GM21737 (cell line): Measurements from ENCODE around the gene MICU1.
"Not testable (repeated sequence)": the region's sequence is repeated elsewhere in the genome, so short reads cannot be mapped to it uniquely, and the experiment has no call there.

ENCODE experiments used
- ATAC-seq: cut with Tn5 transposase; IDR thresholded peaks from one replicate; pipeline ENCODE4 v1.9.1; 2021; ENCODE audit warnings: mild to moderate bottlenecking, moderate library complexity; ENCODE audit not compliant: unreplicated experiment

The MICU1 gene

GRCh38 chr10:72460284-72460876 is 165.5 kb downstream of the MICU1 start:
- no peak for ATAC-seq

DNA sequence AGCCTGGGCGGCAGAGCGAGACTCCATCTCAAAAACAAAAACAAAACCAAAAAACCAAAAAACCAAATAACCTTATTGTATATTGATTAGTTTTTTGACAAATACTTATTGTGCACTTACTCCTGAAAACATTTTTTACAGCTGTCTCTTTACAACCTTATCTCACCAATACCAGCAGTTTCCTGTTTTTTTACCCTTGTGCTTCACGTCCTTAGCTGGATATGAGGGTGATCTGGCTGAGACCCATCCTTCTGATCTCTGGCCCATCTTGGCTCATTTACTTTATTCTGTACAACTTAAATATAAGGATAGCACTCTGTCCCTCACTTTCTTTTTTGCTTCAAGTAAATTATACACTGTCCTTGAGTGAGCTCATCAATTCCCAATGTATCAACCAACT is 166.6 kb downstream of the MICU1 start:
- ATAC-seq: no peak

DNA sequence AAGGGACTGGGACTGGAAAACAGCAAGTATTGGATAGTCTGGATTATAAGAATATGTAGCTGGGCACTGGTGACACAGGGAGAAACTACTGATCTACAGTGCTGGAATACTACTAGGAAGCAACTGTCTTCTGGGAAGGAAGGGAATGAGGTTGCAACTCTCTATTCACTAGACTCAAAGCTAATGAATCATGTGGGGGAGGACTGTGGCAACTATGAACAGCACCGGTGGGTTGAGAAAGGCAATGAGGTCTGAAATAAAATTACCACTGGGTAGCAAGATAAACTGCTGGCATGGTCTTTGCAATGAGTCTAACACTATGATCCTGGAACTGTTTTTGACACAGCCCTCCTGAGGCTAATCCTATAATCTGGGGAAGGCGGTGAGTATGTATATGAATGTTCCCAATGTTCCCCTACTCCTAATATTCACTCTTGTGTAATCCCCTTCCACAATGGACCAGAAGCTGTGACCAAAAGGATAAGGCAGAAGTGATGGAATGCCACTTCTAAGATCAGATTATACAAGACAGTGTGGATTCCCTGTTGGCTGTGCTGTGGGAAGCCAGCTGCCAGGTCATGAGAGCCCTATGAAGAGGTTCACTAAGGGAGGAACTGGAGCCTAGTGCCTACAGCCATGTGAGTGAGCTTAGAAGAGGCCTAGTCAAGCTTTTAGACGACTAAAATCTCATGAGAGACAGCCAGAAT is 169.8 kb downstream of the MICU1 start:
- ATAC-seq: no peak

GRCh38 chr10:72449941-72450441 is 175.9 kb downstream of the MICU1 start:
- no peak for ATAC-seq

GRCh38 chr10:72445851-72446250 is 180.0 kb downstream of the MICU1 start:
- ATAC-seq: no peak

DNA sequence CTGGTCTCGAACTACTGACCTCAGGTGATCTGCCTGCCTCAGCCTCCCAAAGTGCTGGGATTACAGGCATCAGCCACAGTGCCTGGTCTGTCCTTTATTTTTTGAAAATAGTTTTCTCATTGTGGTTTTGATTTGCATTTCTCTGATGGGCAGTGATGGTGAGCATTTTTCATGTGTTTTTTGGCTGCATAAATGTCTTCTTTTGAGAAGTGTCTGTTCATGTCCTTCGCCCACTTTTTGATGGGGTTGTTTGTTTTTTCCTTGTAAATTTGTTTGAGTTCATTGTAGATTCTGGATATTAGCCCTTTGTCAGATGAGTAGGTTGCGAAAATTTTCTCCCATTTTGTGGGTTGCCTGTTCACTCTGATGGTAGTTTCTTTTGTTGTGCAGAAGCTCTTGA is 182.9 kb downstream of the MICU1 start:
- ATAC-seq: not testable (repeated sequence)

GRCh38 chr10:72435570-72435969 is 190.3 kb downstream of the MICU1 start:
- ATAC-seq: no peak

DNA sequence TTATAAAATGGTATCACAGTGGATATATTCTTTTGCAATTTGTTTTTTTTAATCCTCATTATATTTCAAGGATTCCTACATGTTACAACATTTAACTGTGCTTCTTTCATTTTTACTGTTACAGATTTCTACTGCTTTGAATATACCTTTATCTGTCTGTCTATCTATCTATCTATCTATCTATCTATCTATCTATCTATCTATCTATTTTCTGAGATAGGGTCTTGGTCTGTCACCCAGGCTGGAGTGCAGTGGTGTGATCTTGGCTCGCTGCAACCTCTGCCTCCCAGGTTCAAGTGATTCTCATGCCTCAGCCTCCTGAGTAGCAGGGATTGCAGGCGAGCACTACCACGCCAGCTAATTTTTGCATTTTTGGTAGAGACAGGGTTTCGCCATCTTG is 194.9 kb downstream of the MICU1 start:
- ATAC-seq: not testable (repeated sequence)

GRCh38 chr10:72429931-72430330 is 195.9 kb downstream of the MICU1 start:
- no peak for ATAC-seq

DNA sequence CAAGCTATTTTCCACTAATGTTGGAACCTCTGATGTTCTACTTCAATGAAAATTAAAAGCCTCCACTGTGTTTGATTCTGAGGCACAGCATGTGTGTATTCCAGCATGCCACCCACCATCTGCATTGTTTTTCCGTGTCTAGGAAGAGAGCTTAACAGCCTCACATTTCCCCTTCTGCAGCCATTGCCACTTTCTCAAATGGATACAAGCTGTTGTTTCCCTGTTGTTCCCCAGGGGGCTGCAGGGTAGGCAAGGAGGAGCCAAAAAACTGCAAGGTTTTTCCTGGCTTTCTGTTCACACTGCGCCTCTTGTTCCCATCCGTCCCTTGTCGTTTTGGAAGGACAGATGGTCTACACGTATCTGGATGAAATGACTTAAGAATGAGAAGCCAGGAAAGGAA is 198.9 kb downstream of the MICU1 start:
- ATAC-seq: no peak

DNA sequence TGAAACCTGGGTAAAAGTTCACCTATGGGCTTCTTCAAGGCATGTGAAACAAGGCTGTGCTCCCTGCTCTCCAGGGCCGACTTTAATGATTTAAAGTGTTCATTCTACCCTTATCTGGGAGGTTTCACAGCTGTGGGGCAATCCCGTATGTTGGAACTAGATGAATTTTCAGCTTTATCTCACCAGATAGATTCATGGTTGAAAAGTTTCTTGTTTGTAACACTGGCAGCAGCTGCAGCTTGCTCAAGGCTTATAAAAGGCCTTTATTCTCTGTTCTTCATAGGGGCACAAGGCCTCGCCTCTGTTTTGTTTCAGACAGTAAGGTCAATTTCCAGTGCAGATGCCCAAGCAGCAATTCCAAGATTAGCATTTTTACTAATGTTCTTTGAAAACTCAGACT is 200.7 kb downstream of the MICU1 start:
- ATAC-seq: no peak

DNA sequence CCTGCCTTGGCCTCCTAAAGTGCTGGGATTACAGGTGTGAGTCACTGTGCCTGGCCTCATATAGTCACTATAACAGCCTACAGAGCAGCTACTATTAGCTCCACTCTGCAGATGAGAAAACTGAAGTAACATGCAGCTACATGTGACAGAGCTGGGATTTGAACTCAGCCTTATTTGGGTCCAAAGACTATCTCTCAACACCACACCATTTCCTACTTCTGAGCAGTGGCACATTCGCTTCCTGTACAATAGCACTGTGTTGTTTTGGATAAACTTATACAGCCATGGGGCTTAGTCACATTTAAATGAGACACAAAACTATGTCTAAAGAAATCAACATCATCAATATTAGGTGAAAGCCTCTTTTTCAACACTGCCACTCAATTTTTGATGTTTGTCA is 201.3 kb downstream of the MICU1 start:
- ATAC-seq: no peak

DNA sequence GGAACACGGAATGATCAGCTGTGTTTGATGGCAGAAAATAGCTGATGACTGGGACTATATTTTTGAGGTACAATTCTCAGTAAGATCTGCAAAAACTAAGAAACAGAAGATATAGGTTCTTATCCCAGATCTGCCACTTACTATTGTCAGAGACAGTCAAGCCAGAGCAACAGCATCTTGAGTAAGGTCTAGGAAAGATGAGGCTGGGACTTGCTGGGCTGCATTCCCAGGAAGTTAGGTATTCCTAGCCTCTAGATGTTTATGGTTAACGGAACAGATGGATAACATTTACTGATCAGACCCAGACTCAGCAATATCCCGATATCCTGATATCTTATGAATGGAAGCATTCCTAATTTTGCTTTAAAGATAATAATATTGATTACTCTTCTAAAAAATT is 202.5 kb downstream of the MICU1 start:
- no peak for ATAC-seq

GRCh38 chr10:72421885-72422540 is 203.9 kb downstream of the MICU1 start:
- no peak for ATAC-seq

DNA sequence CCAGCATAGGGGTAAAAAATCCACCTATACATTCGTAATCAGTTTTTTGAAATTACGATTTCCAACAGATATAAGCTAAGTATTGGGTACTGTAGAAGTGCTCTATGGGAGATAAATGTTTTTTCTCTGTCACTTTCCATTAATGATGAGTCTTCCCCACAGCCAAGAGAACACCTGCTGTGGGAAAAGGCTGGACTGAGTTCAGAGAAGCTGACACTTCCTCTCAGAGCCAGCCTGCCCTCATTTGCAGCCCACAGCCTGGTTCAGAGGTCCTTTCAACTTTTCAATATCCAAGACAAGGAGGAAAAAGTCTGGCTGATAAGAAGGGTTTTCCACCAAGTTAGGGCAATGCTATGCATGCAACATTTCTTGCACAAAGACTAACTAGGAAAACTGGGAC is 206.6 kb downstream of the MICU1 start:
- ATAC-seq: no peak

DNA sequence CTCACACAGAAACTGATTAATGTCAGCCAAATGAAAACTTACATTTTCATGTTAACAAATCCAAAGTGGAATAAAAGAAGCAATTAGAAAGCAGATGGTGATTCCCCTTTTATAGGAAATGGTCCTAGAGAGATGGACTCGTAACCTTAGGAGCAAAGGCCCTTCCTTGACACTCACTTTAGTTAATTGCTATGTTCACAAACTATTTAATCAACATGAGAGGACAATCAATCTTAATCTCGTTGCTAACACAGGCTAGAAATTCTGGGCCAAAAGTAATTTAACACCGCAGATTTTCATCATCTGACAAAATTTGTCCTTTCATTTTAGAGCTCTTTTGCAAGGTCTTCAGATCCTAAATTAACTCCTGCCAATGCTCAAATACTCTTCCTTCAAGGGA is 207.2 kb downstream of the MICU1 start:
- ATAC-seq: no peak

DNA sequence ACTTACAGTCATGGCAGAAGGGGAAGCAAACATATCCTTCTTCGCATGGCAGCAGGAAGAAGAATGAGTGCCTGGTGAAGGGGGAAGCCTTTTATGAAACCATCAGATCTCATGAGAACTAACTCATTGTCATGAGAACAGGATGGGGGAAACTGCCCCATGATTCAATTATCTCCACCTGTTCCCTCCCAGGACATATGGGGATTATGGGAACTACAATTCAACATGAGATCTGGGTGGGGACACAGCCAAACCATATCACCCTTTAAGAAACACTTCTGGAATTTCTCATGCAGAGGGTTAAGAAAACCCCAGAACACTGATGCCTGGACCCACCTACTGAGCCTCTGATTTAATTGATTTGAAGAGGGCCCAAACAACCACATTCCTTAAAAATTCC is 207.9 kb downstream of the MICU1 start:
- ATAC-seq: no peak

DNA sequence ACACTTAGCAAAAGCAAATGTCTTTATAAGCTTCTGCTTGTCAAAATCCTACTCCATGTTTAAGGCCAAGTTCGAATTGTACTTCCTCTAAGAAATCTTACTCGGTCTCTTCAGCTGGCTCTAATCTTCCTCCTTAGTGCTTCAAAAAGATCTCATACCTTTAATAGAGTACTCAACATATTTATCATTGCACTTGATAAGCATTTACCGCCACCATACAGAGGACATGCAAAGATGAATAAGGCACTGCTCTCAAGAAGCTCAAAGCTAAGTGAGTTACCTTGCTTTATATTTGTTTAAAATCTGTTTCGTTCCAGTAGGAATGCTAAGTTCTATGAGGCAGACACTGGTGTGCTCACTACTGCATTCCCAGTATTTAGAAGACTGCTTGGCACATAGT is 209.2 kb downstream of the MICU1 start:
- no peak for ATAC-seq

GRCh38 chr10:72414642-72415041 is 211.2 kb downstream of the MICU1 start:
- ATAC-seq: no peak

DNA sequence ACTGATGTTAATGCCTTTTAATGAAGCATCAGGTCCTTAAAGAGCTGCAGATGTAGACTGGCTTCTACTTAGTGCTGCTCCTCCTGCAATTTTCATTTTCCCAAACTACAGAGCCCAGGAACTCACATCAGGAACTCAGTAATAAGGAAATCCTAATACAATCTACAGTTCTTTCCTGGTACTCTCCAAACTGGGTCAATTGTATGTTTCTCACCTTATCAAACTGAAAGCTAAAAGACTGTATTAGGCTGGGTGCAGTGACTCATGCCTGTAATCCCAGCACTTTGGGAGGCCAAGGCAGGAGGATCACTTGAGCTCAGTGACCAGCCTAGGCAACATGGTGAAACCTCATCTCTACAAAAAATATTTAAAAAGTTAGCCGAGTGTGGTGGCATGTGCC is 216.7 kb downstream of the MICU1 start:
- ATAC-seq: no peak

DNA sequence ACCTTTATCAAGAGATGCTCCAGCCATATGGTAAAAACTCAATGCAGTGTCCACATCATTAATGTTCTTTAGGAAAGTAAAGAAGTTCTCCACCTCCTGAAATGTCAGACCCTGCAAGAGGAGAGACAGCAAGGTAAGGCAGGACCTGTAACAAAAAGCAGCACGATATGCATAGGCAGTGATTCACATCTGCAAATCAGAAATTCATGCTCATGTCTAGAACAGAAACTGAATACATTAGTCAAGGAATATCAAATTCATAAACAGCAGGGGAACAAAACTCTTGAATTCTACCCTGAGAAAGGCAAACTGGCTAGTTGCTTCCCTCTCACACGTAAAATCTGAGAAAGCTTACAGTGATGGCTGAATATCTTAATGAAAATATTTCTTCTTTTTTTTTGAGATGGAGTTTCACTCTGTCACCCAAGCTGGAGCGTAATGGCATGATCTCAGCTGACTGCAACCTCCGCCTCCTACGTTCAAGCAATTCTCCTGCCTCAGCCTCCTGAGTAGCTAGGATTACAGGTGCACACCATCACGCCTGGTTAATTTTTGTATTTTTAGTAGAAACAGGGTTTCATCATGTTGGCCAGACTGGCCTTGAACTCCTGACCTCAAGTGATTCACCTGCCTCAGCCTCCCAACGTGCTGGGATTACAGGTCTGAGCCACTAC is 217.8 kb downstream of the MICU1 start:
- ATAC-seq: no peak

- no peak for ATAC-seq
Measured at GRCh38 chr10:72407471-72407870, 218.4 kb downstream of the MICU1 start.
